AG08395 (cell line): ENCODE results near the gene NAV3.
"Not testable (repeated sequence)": the region's sequence is repeated elsewhere in the genome, so short reads cannot be mapped to it uniquely, and the experiment has no call there.

Experiments used
- DNase-seq: peaks from one replicate; pipeline ENCODE4 v3.0.0; 2012; ENCODE audit warnings: mixed read lengths, low spot score

The NAV3 gene

GRCh38 chr12:78249578-78249977 is 418.9 kb downstream of the NAV3 start:
- DNase-seq, result no peak

GRCh38 chr12:78257662-78258061 is 427.0 kb downstream of the NAV3 start:
- not testable (repeated sequence) for DNase-seq

GRCh38 chr12:78260976-78261375 is 430.3 kb downstream of the NAV3 start:
- no peak for DNase-seq

- no peak for DNase-seq
Measured at GRCh38 chr12:78261901-78262300, 431.2 kb downstream of the NAV3 start.
